H1 (cell line): ENCODE results near the gene TMEM120A. TPM values are rescaled to one million over a fixed set of nuclear protein-coding genes. Genes with fewer than 3 reads are reported as not detected.

Experiments used
- CHD7 ChIP-seq: fragments of 300-600 bp; sonication (generic); IDR thresholded peaks from 2 replicates; pipeline ENCODE4 v1.7.1; 2012; ENCODE audit warnings: low read length, moderate library complexity, mild to moderate bottlenecking, inconsistent platforms; ENCODE audit not compliant: insufficient replicate concordance
- EGR1 ChIP-seq: IDR thresholded peaks from 2 replicates; pipeline ENCODE4 v1.6.1; 2011; ENCODE audit warnings: low read depth, low read length, borderline replicate concordance
- EZH2 ChIP-seq: fragments of 200-600 bp; sonication (generic); IDR thresholded peaks from 2 replicates; pipeline ENCODE4 v1.7.1; 2012; ENCODE audit warnings: low read depth, mild to moderate bottlenecking, moderate library complexity, low read length, inconsistent platforms; ENCODE audit not compliant: severe bottlenecking
- GABPA ChIP-seq: IDR thresholded peaks from 2 replicates; pipeline ENCODE4 v1.6.1; 2011; ENCODE audit warnings: mild to moderate bottlenecking, low read length, moderate library complexity, borderline replicate concordance; ENCODE audit not compliant: insufficient read depth
- JUN ChIP-seq: IDR thresholded peaks from 2 replicates; pipeline ENCODE4 v1.6.1; 2011; ENCODE audit warnings: low read depth, mild to moderate bottlenecking, improper control_type of control experiment, low read length
- RFX5 ChIP-seq: IDR thresholded peaks from 2 replicates; pipeline ENCODE4 v1.6.1; 2011; ENCODE audit warnings: low read depth, low read length, improper control_type of control experiment, borderline replicate concordance
- RXRA ChIP-seq: IDR thresholded peaks from 2 replicates; pipeline ENCODE4 v1.6.1; 2011; ENCODE audit warnings: low read depth, mild to moderate bottlenecking, low read length, moderate library complexity; ENCODE audit not compliant: insufficient read depth
- SIX5 ChIP-seq: IDR thresholded peaks from 2 replicates; pipeline ENCODE4 v1.6.1; 2011; ENCODE audit warnings: mild to moderate bottlenecking, low read depth, low read length
- TEAD4 ChIP-seq: IDR thresholded peaks from 2 replicates; pipeline ENCODE4 v1.6.1; 2012; ENCODE audit warnings: low read depth, low read length, inconsistent platforms, mixed read lengths
- polyA plus RNA-seq, 7 experiments: library from polyadenylated mRNA; depleted of rRNA in 3 of 7; stranded (reverse) in 5 of 7; unstranded in 2 of 7; fragments of >200 nt in 5 of 7; fragments of 200-250 nt in 2 of 7; gene quantifications; 1 replicate in 5 of 7; 2 replicates in 1 of 7; 4 replicates in 1 of 7; pipeline versions ENCODE4 v1.2.1 to v1.2.3, GENCODE V29; 2011 to 2013; ENCODE audit warnings: missing spikeins in 2 of 7, mixed read lengths in 2 of 7
- total RNA-seq: library from RNA; stranded (reverse); fragmentation: NEBNext Ultra II Directional; extraction: Animal tissue kit (Norgen Biotek cat#: 25700); gene quantifications from 2 replicates; pipeline ENCODE4 v1.2.1, GENCODE V29; 2021
- TF ChIP-seq, protein P1 (sequence below): IDR thresholded peaks from 2 replicates; pipeline ENCODE4 v1.6.1; 2012; ENCODE audit warnings: low read length, inconsistent platforms

Gene TMEM120A
- total and polyA plus RNA-seq, 2 of the 8 experiments (the other 6 are each of a cell fraction or from before 2014, with no cell fraction given): 15.6 to 49.9 TPM

GRCh38 chr7:75948179-75948578 is 46.2 kb downstream of the TMEM120A start (continued):
- TF ChIP-seq CHD7 (no peak), EGR1 (no peak), JUN (no peak), RFX5 (no peak), EZH2 (no peak), SIX5 (no peak), GABPA (no peak), TEAD4 (no peak), RXRA (no peak)
- TF ChIP-seq, protein P1, sequence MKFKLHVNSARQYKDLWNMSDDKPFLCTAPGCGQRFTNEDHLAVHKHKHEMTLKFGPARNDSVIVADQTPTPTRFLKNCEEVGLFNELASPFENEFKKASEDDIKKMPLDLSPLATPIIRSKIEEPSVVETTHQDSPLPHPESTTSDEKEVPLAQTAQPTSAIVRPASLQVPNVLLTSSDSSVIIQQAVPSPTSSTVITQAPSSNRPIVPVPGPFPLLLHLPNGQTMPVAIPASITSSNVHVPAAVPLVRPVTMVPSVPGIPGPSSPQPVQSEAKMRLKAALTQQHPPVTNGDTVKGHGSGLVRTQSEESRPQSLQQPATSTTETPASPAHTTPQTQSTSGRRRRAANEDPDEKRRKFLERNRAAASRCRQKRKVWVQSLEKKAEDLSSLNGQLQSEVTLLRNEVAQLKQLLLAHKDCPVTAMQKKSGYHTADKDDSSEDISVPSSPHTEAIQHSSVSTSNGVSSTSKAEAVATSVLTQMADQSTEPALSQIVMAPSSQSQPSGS: no peak
